CD4-positive, alpha-beta T cell (primary cell): ENCODE results near the gene MAGI1. TPM values are rescaled to one million over a fixed set of nuclear protein-coding genes. Genes with fewer than 3 reads are reported as not detected.

ENCODE experiments used
- ATAC-seq: fragments of 200-7000 bp; cut with Tn5 transposase; one replicate; pipeline ENCODE4 v1.10.0; 2022; ENCODE audit warnings: mild to moderate bottlenecking; ENCODE audit not compliant: poor library complexity
- CTCF ChIA-PET: fragments of 350-600 bp; sonication (Branson Sonifier 250); formaldehyde crosslinking; loops from one replicate; lab custom pipeline; 2021; ENCODE audit warnings: antibody characterized with exemption, inconsistent platforms; lab: Charles Lee
- POLR2A ChIA-PET: fragments of 350-600 bp; sonication (Branson Sonifier 250); formaldehyde crosslinking; loops from one replicate; lab custom pipeline; 2021; ENCODE audit warnings: antibody characterized with exemption, inconsistent platforms; lab: Charles Lee
- DNase-seq, 14 experiments: peaks; one replicate each; pipeline ENCODE4 v3.0.0-alpha.2; 2013 to 2020; ENCODE audit warnings: mixed read lengths in 2 of 14
- H3K27ac ChIP-seq, 2 donors: one replicate each; pipeline versions ENCODE4 v1.5.1 to v1.7.0; 2013; ENCODE audit warnings: low read length in 2 of 2, low read depth in 1 of 2, mild to moderate bottlenecking in 1 of 2
- H3K27me3 ChIP-seq, 2 experiments: 1 replicate in 1 of 2; 2 replicates in 1 of 2; pipeline versions ENCODE4 v1.6.1 to v1.7.0; 2013; ENCODE audit warnings: low read length in 2 of 2, control low read depth in 1 of 2, mild to moderate bottlenecking in 1 of 2, moderate library complexity in 1 of 2; ENCODE audit not compliant: insufficient read depth in 2 of 2, control insufficient read depth in 1 of 2
- H3K36me3 ChIP-seq: one replicate; pipeline ENCODE4 v1.6.1; 2013; ENCODE audit warnings: low read length, control low read depth; ENCODE audit not compliant: insufficient read depth
- H3K4me1 ChIP-seq: one replicate; pipeline ENCODE4 v1.6.1; 2013; ENCODE audit warnings: low read length, control low read depth; ENCODE audit not compliant: insufficient read depth
- H3K4me3 ChIP-seq: one replicate; pipeline ENCODE4 v1.5.1; 2013; ENCODE audit warnings: mild to moderate bottlenecking, low read length, moderate library complexity
- H3K9me3 ChIP-seq, 2 experiments: 1 replicate in 1 of 2; 2 replicates in 1 of 2; pipeline versions ENCODE4 v1.6.1 to v1.7.0; 2013; ENCODE audit warnings: low read length in 2 of 2, mild to moderate bottlenecking in 2 of 2, control low read depth in 1 of 2, moderate library complexity in 1 of 2; ENCODE audit not compliant: control insufficient read depth in 1 of 2, insufficient read depth in 1 of 2
- H3K27ac Mint-ChIP-seq: one replicate; pipeline ENCODE4 v1.8.0; 2020; ENCODE audit warnings: mixed read lengths
- H3K27me3 Mint-ChIP-seq: one replicate; pipeline ENCODE4 v1.8.0; 2021; ENCODE audit warnings: mixed read lengths
- H3K36me3 Mint-ChIP-seq: one replicate; pipeline ENCODE4 v1.8.0; 2021; ENCODE audit warnings: low read depth, mixed read lengths
- H3K4me1 Mint-ChIP-seq: one replicate; pipeline ENCODE4 v1.8.0; 2021; ENCODE audit warnings: low read depth, mixed read lengths
- H3K4me3 Mint-ChIP-seq: one replicate; pipeline ENCODE4 v1.8.0; 2020; ENCODE audit warnings: mild to moderate bottlenecking, mixed read lengths
- H3K9me3 Mint-ChIP-seq: one replicate; pipeline ENCODE4 v1.8.0; 2020; ENCODE audit warnings: mixed read lengths
- CTCF ChIP-seq: fragments of 200-600 bp; IDR thresholded peaks from one replicate; pipeline ENCODE4 v1.8.0; 2022; ENCODE audit warnings: antibody characterized with exemption, mild to moderate bottlenecking
- intact Hi-C, 2 experiments: fragments of 100-400 bp; cut with DNase I in 1 of 2; cut with micrococcal nuclease in 1 of 2; formaldehyde crosslinking; loops; one replicate each; pipeline versions ENCODE4 v1.15.1 to v1.9.0; 2023 to 2025; cut with DNase I, micrococcal nuclease
- total RNA-seq, 174 experiments: library from RNA in 2 of 174; stranded (reverse) in 2 of 174; gene quantifications; one replicate each; pipeline ENCODE4 v1.2.3 and lab custom pipeline; 2021 to 2026

Gene MAGI1
- total RNA-seq, 2 experiments from 2014 or later: not detected

GRCh38 chr3:65339192-65339740, 699.5 kb downstream of the MAGI1 start:
- no peak overlapping the region for H3K4me3 Mint-ChIP-seq
- Histone ChIP-seq H3K4me3 (no peak overlapping the region), H3K36me3 (no peaks in the 10 kb centered on the region), H3K9me3 (peaks cover 0 to 15% of the 10 kb centered on the region in 2 experiments), H3K4me1 (no peaks in the 10 kb centered on the region), H3K27ac (no peak overlapping the region), H3K27me3 (no peaks in the 10 kb centered on the region)
- no peak for TF ChIP-seq CTCF
- DNase-seq (no peak), ATAC-seq (no peak)
- intact Hi-C loops: no loop called here
- no peaks in the 10 kb centered on the region for H3K36me3 Mint-ChIP-seq
- ChIA-PET CTCF (interaction anchor here (0.6 kb wide), 1 partner anchor 14 kb away, joined by 3 read pairs; no protein-coding TSS in a partner anchor), POLR2A (no interaction called here)
- H3K9me3 Mint-ChIP-seq: peaks cover 6% of the 10 kb centered on the region
- H3K4me1 Mint-ChIP-seq: no peaks in the 10 kb centered on the region
- H3K27ac Mint-ChIP-seq: no peak overlapping the region
- H3K27me3 Mint-ChIP-seq: no peaks in the 10 kb centered on the region

GRCh38 chr3:65338571-65338970, 700.1 kb downstream of the MAGI1 start:
- Mint-ChIP-seq H3K9me3 (peaks cover 6% of the 10 kb centered on the region), H3K27me3 (no peaks in the 10 kb centered on the region), H3K4me1 (no peaks in the 10 kb centered on the region), H3K27ac (no peak overlapping the region), H3K4me3 (no peak overlapping the region), H3K36me3 (no peaks in the 10 kb centered on the region)
- CTCF ChIA-PET: no interaction called here
- H3K27me3 ChIP-seq: no peaks in the 10 kb centered on the region
- intact Hi-C loops: no loop called here
- H3K27ac ChIP-seq: no peak overlapping the region
- H3K4me3 ChIP-seq: no peak overlapping the region
- ATAC-seq (no peak), DNase-seq (no peak)
- no peaks in the 10 kb centered on the region for H3K36me3 ChIP-seq
- POLR2A ChIA-PET: no interaction called here
- peaks cover 0 to 15% of the 10 kb centered on the region in 2 experiments for H3K9me3 ChIP-seq
- TF ChIP-seq CTCF: no peak
- no peaks in the 10 kb centered on the region for H3K4me1 ChIP-seq

GRCh38 chr3:65335587-65335986, 703.1 kb downstream of the MAGI1 start:
- peaks cover 6% of the 10 kb centered on the region for H3K9me3 Mint-ChIP-seq
- no peaks in the 10 kb centered on the region for H3K36me3 Mint-ChIP-seq
- Histone ChIP-seq H3K9me3 (peaks cover 0 to 8% of the 10 kb centered on the region in 2 experiments), H3K27ac (no peak overlapping the region), H3K4me1 (no peaks in the 10 kb centered on the region), H3K27me3 (no peaks in the 10 kb centered on the region), H3K4me3 (no peak overlapping the region), H3K36me3 (no peaks in the 10 kb centered on the region)
- H3K27ac Mint-ChIP-seq: no peak overlapping the region
- ATAC-seq (no peak), DNase-seq (no peak)
- intact Hi-C loops: no loop called here
- no peaks in the 10 kb centered on the region for H3K4me1 Mint-ChIP-seq
- no peak for TF ChIP-seq CTCF
- no peak overlapping the region for H3K4me3 Mint-ChIP-seq
- CTCF ChIA-PET: no interaction called here
- H3K27me3 Mint-ChIP-seq: no peaks in the 10 kb centered on the region
- POLR2A ChIA-PET: no interaction called here
